ENCODE data around the gene NDRG4. TPM values are rescaled to one million over a fixed set of nuclear protein-coding genes. Genes with fewer than 3 reads are reported as not detected.
A peak's percentile ranks its signal among the peaks of the same experiment; 100 is the strongest.

The NDRG4 gene
- total RNA-seq (2014; rRNA removed; shearing (Covaris generic)) (29.8 and 32.1 TPM in 2 replicates), polyA plus RNA-seq (2016; fragmentation: Nextera tagmentation; extraction: Ambion mirVana) (16.3 TPM in 2 replicates)
- long read RNA-seq, partial matches to known transcripts, result 0 of 6 reads
- long read RNA-seq, other reads (novel, unspliced or antisense), result 1 of 6 reads

DNA sequence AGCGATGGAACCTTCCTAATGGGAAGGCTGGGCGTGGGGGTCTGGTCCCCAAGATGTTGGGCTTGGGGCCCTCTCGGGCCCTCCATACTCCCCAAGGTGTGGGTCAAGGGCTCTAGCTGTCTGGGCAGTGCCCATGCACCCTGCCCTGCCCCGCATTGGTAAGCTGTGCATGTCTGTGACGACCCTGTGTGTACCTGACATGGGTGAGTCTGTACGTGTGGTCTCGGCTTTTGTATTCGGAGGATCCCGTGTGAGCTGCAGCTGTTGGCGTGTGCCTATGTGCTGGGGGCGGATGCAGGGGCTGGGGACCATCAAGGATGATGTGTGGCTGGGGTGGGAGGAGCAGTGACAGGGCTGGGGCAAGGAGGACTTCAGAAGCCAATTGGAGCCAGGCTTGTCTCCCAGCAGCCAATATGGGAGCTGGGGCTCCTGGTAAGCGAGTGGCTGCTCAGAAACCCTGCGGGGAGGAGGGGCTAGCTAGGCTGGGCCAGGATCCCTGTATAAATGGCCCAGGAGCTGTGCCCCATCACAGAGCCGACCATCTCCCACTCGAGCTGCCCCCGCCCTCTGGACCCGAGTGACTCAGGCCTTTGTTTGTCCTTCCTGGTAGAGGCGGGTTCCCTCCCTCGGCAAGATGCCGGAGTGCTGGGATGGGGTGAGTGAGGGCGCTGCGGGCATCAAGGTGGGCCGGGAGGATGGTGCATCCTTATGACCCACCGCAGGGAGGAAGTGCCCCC, at the start of gene NDRG4:
NDRG4 (plus strand) TSS at position 529 of the 737 bp plus-strand sequence; CDS start at position 635, 106 bp downstream.
- Histone ChIP-seq H3F3A (replicated peaks; ENCODE audit: low read depth) (no peaks in the 10 kb centered on the region), H3K9me2 (ENCODE audit: insufficient read depth) (no peaks in the 10 kb centered on the region), H3K36me3 (ENCODE audit: insufficient read depth) (no peaks in the 10 kb centered on the region), H3K4me3 (peak within 1 kb of the TSS; percentile 88), H3K27me3 (ENCODE audit: insufficient read depth) (no peaks in the 10 kb centered on the region), H3K79me2 (replicated peaks; ENCODE audit: insufficient read depth) (no peaks in the 10 kb centered on the region), H3K27ac (ENCODE audit: low read depth) (0 out of 2 replicates have a peak within 1 kb of the TSS, but pooled peaks have one; percentile 6), H3K4me2 (peak within 1 kb of the TSS; percentile 96), H3K4me1 (ENCODE audit: insufficient read depth) (peaks cover 4% of the 10 kb centered on the region; the same call in 1 of the 2 replicates), H4K20me1 (replicated peaks; ENCODE audit: insufficient read depth) (peaks cover 4% of the 10 kb centered on the region; the same call in 1 of the 2 replicates), H2AFZ (peak within 1 kb of the TSS; percentile 87)
- peaks cover 25% of the 10 kb centered on the region for H3K4me1 Mint-ChIP-seq
- peaks cover 35% of the 10 kb centered on the region for H3K27me3 Mint-ChIP-seq (ENCODE audit: insufficient read depth, low read depth, poor library complexity)
- peak within 1 kb of the TSS; percentile 52; the same call in 1 of the 2 replicates for H3K27ac Mint-ChIP-seq
- peak within 1 kb of the TSS; percentile 86 for H3K4me3 Mint-ChIP-seq
- no peaks in the 10 kb centered on the region; the same call in 2 of the 3 replicates for H3K9me3 Mint-ChIP-seq
- H3K36me3 Mint-ChIP-seq (ENCODE audit: low read depth), result no peaks in the 10 kb centered on the region
- ATAC-seq, result peak; percentile 67
- peak; percentile 95 for DNase-seq (ENCODE audit: low spot score)
- TF ChIP-seq CREB1 (CRISPR knock-in tag; IDR thresholded peaks at IDR 0.05; ENCODE audit: low read depth) (peak; percentile 36; the same call in 1 of the 2 replicates), POLR2AphosphoS5 (IDR thresholded peaks at IDR 0.05; ENCODE audit: low read depth) (peak; percentile 58), ZNF114 (CRISPR knock-in tag; IDR thresholded peaks at IDR 0.05) (no peak)

- ATAC-seq, result no peak
- H3K4me1 Mint-ChIP-seq, result no peaks in the 10 kb centered on the region
Measured at GRCh38 chr16:58450590-58450989, 49.4 kb upstream of the NDRG4 start.

More at GRCh38 chr16:58450590-58450989, 49.4 kb upstream of the NDRG4 start:
- Histone ChIP-seq H3K79me2 (replicated peaks; ENCODE audit: insufficient read depth) (no peaks in the 10 kb centered on the region), H3K4me2 (no peak overlapping the region), H3K9me2 (ENCODE audit: insufficient read depth) (no peaks in the 10 kb centered on the region), H3K4me1 (ENCODE audit: insufficient read depth) (no peaks in the 10 kb centered on the region), H4K20me1 (replicated peaks; ENCODE audit: insufficient read depth) (no peaks in the 10 kb centered on the region), H3K4me3 (no peak overlapping the region), H3K36me3 (ENCODE audit: insufficient read depth) (no peaks in the 10 kb centered on the region), H3F3A (replicated peaks; ENCODE audit: low read depth) (no peaks in the 10 kb centered on the region), H2AFZ (no peak overlapping the region), H3K27me3 (ENCODE audit: insufficient read depth) (no peaks in the 10 kb centered on the region), H3K27ac (ENCODE audit: low read depth) (no peak overlapping the region)
- H3K36me3 Mint-ChIP-seq (ENCODE audit: low read depth), result no peaks in the 10 kb centered on the region
- no peak for DNase-seq (ENCODE audit: low spot score)
- H3K27me3 Mint-ChIP-seq (ENCODE audit: insufficient read depth, low read depth, poor library complexity), result peaks cover 2% of the 10 kb centered on the region
- H3K9me3 Mint-ChIP-seq, result no peaks in the 10 kb centered on the region
- TF ChIP-seq NANOG (IDR thresholded peaks at IDR 0.05; ENCODE audit: borderline replicate concordance) (no peak), JUNB (IDR thresholded peaks at IDR 0.05; ENCODE audit: unreplicated experiment) (no peak), EZH2 (IDR thresholded peaks at IDR 0.05; ENCODE audit: low read depth, unreplicated experiment) (no peak), ZNF114 (CRISPR knock-in tag; IDR thresholded peaks at IDR 0.05) (no peak), STAT1 (IDR thresholded peaks at IDR 0.05; ENCODE audit: unreplicated experiment) (no peak), ZNF331 (CRISPR knock-in tag; IDR thresholded peaks at IDR 0.05; ENCODE audit: low read depth) (no peak), CREB1 (CRISPR knock-in tag; IDR thresholded peaks at IDR 0.05; ENCODE audit: low read depth) (no peak)
- TF ChIP-seq, protein P1, sequence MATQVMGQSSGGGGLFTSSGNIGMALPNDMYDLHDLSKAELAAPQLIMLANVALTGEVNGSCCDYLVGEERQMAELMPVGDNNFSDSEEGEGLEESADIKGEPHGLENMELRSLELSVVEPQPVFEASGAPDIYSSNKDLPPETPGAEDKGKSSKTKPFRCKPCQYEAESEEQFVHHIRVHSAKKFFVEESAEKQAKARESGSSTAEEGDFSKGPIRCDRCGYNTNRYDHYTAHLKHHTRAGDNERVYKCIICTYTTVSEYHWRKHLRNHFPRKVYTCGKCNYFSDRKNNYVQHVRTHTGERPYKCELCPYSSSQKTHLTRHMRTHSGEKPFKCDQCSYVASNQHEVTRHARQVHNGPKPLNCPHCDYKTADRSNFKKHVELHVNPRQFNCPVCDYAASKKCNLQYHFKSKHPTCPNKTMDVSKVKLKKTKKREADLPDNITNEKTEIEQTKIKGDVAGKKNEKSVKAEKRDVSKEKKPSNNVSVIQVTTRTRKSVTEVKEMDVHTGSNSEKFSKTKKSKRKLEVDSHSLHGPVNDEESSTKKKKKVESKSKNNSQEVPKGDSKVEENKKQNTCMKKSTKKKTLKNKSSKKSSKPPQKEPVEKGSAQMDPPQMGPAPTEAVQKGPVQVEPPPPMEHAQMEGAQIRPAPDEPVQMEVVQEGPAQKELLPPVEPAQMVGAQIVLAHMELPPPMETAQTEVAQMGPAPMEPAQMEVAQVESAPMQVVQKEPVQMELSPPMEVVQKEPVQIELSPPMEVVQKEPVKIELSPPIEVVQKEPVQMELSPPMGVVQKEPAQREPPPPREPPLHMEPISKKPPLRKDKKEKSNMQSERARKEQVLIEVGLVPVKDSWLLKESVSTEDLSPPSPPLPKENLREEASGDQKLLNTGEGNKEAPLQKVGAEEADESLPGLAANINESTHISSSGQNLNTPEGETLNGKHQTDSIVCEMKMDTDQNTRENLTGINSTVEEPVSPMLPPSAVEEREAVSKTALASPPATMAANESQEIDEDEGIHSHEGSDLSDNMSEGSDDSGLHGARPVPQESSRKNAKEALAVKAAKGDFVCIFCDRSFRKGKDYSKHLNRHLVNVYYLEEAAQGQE (IDR thresholded peaks at IDR 0.05; ENCODE audit: unreplicated experiment), result no peak
- no peak overlapping the region for H3K4me3 Mint-ChIP-seq
- H3K27ac Mint-ChIP-seq, result no peak overlapping the region
